ENCODE results near the gene NPAS3.

- TF ChIP-seq, protein P1, sequence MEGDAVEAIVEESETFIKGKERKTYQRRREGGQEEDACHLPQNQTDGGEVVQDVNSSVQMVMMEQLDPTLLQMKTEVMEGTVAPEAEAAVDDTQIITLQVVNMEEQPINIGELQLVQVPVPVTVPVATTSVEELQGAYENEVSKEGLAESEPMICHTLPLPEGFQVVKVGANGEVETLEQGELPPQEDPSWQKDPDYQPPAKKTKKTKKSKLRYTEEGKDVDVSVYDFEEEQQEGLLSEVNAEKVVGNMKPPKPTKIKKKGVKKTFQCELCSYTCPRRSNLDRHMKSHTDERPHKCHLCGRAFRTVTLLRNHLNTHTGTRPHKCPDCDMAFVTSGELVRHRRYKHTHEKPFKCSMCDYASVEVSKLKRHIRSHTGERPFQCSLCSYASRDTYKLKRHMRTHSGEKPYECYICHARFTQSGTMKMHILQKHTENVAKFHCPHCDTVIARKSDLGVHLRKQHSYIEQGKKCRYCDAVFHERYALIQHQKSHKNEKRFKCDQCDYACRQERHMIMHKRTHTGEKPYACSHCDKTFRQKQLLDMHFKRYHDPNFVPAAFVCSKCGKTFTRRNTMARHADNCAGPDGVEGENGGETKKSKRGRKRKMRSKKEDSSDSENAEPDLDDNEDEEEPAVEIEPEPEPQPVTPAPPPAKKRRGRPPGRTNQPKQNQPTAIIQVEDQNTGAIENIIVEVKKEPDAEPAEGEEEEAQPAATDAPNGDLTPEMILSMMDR (conservative IDR thresholded peaks at IDR 0.05; ENCODE audit: low read depth, low read length): no peak
- no peak for TF ChIP-seq EZH2 (IDR thresholded peaks at IDR 0.05; ENCODE audit: low read length, unreplicated experiment)
These were observed 771.0 kb downstream of the NPAS3 start for GRCh38 chr14:33709711-33710110.

Measured in PC-3 (cell line).